GM19463 (cell line): ENCODE results near the gene TM4SF20.
"Not testable (repeated sequence)": the region's sequence is repeated elsewhere in the genome, so short reads cannot be mapped to it uniquely, and the experiment has no call there.

ENCODE experiments used
- ATAC-seq: cut with Tn5 transposase; IDR thresholded peaks from one replicate; pipeline ENCODE4 v1.9.1; 2021; ENCODE audit warnings: mild to moderate bottlenecking, moderate library complexity; ENCODE audit not compliant: unreplicated experiment

The TM4SF20 gene

DNA sequence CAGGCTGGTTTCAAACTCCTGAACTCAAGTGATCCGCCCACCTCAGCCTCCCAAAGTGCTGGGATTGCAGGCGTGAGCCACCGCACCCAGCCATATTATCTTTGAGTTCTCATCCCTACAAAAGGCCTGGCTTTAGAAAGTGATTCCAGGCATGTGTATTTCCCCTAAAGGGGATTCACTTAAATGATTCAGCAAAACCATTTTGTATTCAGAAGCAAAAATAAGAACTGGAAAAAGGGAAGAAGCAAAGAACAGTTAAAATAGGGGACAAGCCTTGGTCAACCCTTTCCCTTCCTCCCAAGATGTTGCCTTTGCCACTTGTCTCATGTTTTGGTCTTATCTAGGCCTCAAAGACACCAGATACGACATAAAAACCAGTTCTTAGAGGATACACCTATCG, 10.5 kb downstream of the TM4SF20 start:
- ATAC-seq: no peak

DNA sequence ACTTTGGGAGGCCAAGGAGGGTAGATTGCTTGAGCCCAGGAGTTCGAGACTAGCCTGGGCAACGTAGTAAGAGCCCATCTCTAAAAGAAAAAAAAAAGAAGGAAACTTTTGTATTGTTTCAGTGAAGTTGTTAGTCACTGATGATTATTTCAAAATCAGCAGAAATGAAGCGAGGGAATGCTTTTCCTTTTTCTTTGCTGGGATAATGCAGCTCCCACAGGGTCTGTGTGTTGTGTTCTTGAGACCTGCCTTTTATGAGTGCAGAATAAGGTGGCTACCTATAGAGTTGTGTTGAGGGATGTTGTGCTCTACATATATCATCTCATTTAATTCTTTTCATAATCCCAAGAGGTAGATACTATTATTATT, 11.7 kb downstream of the TM4SF20 start:
- ATAC-seq: no peak

DNA sequence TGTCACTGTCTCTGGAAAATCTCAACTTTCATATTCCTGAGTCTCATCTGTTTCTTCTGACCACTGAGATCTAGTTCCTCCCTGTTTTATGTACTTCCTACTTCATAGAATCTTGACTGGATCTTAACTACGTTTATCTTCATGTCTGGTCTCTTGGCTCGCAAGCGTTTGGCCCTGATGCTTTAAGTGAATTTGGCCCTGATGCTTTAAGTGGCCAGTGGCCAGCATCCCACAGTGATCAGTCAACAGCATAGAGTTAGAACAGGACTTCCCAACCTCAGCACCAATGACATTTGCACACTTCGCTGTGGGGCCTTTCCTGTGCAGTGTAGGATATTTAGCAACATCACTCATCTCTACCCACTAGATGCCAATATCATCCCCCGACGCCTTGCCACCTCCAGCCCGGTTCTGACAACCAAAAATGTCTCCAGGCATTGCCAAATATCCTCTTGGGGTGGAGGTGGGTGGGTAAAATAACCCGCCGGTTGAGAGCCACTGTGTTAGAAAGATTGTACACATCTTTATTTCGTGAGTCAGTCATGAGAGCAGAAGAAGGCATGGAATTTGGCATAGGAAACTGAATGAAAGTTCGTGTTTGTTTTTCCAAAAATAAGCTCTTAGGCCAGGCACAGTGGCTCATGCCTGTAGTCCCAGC, 12.2 kb downstream of the TM4SF20 start:
- no peak for ATAC-seq

GRCh38 chr2:227365833-227366232, 13.3 kb downstream of the TM4SF20 start:
- ATAC-seq: no peak

- ATAC-seq: not testable (repeated sequence)
Observed at GRCh38 chr2:227364585-227365263, 14.4 kb downstream of the TM4SF20 start.

DNA sequence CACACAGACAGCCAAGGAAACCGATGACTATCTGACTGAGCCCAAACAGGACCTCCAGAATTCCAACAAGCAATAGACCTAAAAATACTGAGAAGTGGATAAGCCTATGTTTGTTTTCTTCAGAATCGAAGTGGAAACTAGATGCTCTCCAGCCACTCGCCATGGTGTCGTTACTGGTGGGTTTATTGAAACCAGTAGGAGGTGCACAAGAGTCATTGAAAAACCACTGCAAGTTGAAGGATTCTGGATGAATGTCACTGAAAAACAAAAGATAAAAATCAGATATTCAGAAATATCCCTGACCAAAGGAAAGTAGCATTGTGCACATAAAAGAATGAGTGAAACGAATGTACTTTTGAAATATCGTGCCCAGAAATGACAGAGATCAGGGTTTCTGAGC, 15.3 kb downstream of the TM4SF20 start:
- ATAC-seq: no peak

DNA sequence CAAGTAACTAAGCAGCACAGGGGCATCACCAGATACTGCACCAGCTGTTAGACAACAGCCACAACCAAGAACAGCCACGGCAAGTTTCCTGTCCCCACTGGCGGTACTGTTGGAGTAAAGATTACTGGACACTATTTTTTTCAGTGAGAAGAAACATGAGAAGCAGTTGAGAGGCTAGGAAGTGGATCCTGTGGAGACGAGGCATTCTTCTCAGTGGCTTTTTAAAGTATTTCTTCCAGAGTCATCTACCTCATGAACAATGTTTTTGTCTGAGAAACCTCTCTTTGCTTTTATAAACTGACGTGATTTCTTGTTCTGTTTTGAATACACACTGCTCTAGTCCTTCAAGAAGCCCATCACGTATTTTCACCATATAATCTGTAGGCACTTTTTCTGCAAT, 18.8 kb downstream of the TM4SF20 start:
- no peak for ATAC-seq

DNA sequence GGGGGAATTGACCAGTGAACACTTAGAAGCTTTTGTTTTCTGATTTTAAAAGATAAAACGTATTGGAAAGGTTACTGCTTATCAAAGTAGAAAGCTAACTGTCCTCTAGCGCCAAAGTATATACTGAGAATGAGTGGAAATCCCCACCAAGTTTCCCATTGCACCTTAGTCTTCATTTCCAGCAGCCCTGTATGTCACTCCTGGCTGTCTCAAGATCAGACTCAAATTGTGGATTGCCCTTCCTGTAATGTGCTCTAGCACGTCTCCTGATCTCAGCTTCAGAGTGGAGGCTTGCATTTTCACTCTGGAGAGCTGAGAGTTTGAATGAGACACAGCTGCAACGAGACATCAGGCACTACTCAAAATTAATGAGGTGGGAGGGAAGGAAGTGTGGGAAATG, 27.5 kb downstream of the TM4SF20 start:
- ATAC-seq: peak; percentile 92

DNA sequence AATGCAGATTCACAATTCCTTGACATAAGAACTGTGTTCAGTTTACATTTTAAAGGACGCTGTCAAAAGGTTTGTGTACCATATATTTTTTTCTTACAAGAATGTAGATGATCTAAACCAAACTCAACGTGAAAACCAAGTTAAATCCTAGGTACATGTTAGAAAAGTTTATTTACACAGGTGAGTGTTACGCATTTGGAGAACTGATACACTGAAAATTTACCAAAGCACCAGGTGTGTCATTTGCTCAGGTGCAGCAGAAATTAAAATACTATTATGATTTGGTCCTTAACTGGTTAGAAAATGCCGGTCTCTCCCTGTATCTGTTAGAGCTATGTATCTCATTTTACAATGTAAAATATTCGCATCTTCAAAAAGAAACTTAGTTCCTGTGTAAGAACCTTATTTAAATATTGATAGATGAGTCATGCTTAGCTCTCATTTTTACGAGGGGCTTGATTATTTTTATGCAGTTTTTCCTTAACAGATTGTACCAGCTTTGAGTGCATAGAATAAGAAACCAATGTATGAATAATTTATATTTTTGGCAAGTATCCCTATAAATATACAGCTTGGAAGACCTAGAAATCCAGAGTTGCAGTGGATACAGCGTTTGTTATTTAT, 29.0 kb downstream of the TM4SF20 start:
- ATAC-seq: no peak

GRCh38 chr2:227348324-227348723, 30.8 kb downstream of the TM4SF20 start:
- no peak for ATAC-seq

GRCh38 chr2:227347117-227347516, 32.0 kb downstream of the TM4SF20 start:
- ATAC-seq: no peak

GRCh38 chr2:227344231-227344630, 34.9 kb downstream of the TM4SF20 start:
- no peak for ATAC-seq

DNA sequence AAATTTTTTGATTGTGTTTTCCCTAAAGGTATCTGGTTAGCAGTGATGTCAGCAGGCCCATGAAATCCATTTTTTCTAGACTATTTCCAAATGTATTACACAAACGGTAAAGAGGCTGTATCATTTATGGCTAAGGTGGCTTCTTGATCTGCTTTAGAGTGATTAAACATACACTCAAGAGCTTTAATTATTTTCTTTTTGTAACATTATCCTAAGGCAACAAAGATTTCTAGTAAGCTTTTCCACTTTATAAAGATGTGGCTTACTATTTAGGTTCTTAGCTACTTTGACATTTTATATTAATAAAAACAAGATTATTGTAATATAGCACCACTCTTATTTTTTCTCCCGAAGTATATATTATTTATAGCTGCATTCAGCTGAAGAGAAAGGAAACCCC, 37.6 kb downstream of the TM4SF20 start:
- no peak for ATAC-seq

- no peak for ATAC-seq
Observed at GRCh38 chr2:227340106-227340505, 39.0 kb downstream of the TM4SF20 start.

DNA sequence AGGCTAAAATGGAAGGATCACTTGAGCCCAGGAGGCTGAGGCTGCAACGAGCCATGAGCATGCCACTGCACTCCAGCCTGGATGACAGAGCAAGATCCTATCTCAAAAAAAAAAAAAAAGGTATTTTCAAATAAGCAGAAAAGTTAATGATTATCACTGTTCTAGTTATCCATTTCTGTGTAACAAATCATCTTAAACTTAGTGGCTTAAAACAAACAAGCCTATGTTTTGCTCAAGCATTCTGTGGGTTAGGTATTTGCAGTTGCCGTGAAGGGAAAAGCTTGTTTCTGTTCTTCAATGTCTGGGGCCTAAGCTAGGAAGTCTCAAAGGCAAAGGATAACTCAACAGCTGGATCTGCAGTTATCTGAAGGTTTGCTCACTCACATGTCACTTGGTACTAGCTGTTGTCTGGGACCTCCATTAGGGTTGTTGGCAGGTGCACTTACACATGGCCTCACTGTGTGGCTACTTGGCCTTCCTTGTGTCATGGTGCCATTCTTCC, 40.0 kb downstream of the TM4SF20 start:
- ATAC-seq: no peak

DNA sequence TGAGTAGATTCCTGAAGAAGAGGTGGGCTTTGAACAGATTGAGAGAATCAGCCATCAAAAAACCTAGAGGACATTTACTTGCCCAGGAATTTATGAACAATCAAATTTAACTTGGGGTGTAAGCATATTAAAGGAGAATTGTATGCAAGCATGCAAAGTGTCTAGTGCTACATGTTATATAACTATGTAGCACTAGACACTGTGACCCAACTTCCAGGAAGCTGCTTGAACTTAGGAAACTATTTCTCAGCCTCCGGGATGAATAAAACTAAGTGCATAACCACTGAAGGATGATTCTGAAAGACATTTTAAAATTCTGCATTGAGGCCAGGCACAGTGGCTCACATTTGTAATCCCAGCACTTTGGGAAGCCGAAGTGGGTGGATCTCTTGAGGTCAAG, 41.7 kb downstream of the TM4SF20 start:
- ATAC-seq: no peak

GRCh38 chr2:227335713-227336112, 43.4 kb downstream of the TM4SF20 start:
- ATAC-seq: no peak

DNA sequence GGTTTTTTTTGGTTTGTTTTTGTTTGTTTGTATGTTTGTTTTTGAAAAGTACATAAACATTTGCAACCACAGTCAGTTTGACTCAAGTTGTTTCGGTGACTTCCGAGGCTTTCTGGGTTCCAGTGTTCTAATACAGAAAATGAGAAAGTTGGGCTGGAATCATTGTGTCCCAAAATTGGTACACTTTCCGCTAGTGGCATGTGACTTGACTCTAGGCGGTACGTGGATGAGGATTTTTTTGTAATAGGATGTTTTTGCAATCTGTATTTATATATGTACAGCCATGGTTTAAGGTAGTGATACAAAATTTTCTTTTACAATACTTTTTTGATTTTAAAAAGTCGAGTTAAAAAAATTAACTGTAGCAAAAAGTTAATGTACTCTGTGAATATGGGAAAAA, 52.3 kb downstream of the TM4SF20 start:
- no peak for ATAC-seq

GRCh38 chr2:227325839-227326195, 53.3 kb downstream of the TM4SF20 start:
- ATAC-seq: peak; percentile 1

DNA sequence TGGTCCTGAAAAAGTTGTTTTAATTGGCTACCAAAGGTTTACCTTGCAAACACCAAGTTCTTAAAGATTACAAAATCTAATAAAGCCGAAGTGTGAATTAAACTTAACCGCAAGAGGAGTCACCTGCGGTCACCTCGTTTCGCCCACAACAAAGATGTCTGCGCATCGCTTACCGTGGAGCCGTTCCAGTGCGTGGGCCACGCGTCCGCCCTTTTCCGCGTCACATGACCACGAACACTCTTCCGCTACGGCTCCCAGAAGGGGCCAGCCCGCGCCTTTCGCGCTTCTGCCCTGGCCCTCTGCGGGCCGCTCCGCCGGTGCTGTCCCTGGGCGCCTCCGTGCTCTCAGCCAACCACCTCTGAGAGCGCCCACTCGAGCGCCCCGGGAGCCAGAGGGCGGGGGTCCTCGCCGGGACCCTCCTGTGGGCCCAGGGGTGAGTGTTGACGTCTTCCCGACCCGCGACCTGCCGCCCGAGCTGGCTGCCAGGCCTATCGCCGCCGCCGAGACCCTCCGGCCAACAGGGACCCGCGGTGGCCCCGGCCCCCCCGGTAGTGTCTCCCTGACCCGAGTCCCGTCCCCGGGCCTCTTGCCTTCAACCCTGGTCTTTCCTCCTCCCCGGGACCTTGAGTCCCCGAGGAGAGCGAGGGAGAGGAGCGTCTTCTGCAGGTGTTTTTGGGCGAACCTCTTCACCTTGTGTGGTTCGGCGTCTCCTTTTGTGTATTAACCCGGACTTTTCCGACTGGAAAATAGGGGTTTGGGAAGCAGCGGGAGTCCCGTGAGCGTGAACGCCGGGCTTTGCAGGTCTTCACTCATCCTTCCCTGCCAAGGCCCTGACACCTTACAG, 53.9 kb downstream of the TM4SF20 start, which contains the start of gene MFF:
Gene MFF, plus strand, starts transcription at position 257 of the 844 bp plus-strand sequence. CDS start 5,415 bp downstream, outside the sequence.
- ATAC-seq: peak; percentile 97

DNA sequence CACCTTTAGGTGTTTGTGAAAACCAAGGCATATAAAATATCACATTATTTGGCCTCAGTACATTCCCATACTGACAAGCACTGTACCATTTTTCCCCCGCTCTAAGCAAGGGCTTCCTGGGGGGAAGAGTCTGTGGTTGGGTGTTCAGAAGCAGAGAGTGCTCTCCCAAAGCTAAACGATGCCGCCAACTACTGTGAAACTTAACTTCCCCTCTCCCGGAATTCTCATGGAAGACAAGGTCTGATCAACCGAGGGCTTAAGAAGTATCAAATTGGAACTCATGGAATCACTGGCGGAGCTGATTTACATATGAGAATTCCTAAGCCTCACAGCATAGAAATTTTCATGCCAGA, 54.5 kb downstream of the TM4SF20 start:
- ATAC-seq: no peak
